ENCODE results near the gene ADGRE3.

Gene ADGRE3

GRCh38 chr19:14655726-14656125 lies 18.9 kb downstream of the ADGRE3 start:
- DNase-seq (ENCODE audit: extremely low spot score): no peak
- TF ChIP-seq CTCF (IDR thresholded peaks at IDR 0.05; ENCODE audit: control extremely low read depth, extremely low read depth, low read depth, missing control alignments): no peak
- ChIA-PET CTCF (interaction anchor here (1.1 kb wide), 1 partner anchor 30 kb away, joined by 3 read pairs; no protein-coding TSS in a partner anchor), POLR2A (no interaction called here)

DNA sequence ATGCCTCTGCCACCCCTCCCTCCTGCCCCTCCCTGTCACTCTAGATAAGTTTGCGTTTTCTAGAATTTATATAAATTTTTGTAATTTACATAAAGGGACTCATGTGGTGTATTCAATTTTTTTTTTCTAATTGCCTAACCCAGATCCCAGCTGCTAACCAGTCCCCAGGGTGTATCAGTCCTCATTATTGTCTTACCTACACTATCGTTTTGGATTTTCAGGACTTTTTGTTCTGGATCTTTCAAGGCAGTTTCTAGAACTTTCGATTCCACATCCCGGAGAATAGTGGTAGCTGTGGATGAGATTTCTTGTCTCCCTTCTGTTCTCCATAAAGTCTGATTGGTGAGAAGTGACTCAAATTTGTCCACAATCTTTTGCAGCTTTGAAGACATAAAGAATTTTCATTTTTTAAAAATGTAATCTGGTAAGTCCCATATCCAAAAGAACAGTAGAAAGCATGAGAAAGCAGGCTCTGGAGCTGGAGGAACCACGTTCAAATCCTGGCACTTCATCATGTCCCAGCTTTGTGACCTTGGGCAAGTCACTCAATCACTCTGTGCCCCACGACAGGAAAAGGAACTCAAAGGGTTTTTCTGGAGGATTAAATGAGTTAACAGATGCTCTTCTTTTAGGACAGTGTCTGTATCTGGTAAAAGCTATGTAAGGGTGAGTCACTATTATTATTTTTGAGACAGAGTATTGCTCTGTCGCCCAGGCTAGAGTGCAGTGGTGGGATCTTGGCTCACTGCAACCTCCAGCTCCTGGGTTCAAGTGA lies 19.7 kb downstream of the ADGRE3 start:
- ChIA-PET CTCF (interaction anchor here (1.1 kb wide), 1 partner anchor 30 kb away, joined by 3 read pairs; no protein-coding TSS in a partner anchor), POLR2A (no interaction called here)
- no peak for TF ChIP-seq CTCF (IDR thresholded peaks at IDR 0.05; ENCODE audit: control extremely low read depth, extremely low read depth, low read depth, missing control alignments)
- no peak for DNase-seq (ENCODE audit: extremely low spot score)

DNA sequence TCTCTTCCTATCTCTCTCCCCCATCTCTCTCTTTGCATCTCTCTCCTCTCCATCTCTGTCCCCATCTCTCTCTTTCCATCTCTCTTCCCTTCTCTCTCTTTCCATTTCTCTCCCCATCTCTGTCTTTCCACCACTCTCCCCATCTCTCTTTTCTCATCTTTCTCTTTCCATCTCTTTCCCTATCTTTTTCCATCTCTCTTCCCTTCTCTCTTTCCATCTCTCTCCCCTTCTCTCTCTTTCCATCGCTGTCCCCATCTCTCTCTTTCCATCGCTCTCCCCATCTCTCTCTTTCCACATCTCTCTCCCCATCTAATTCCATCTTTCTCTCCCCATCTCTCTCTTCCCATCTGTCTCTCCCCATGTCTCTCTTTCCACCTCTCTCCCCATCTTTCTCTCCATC lies 24.5 kb downstream of the ADGRE3 start:
- POLR2A ChIA-PET: no interaction called here
- no peak for TF ChIP-seq CTCF (IDR thresholded peaks at IDR 0.05; ENCODE audit: control extremely low read depth, extremely low read depth, low read depth, missing control alignments)
- CTCF ChIA-PET: no interaction called here

GRCh38 chr19:14649020-14649419 lies 25.6 kb downstream of the ADGRE3 start:
- CTCF ChIA-PET: no interaction called here
- POLR2A ChIA-PET: no interaction called here
- DNase-seq (ENCODE audit: extremely low spot score): no peak
- no peak for TF ChIP-seq CTCF (IDR thresholded peaks at IDR 0.05; ENCODE audit: control extremely low read depth, extremely low read depth, low read depth, missing control alignments)

More for the DNA sequence above, 24.5 kb downstream of the ADGRE3 start:
- no peak for DNase-seq (ENCODE audit: extremely low spot score)

DNA sequence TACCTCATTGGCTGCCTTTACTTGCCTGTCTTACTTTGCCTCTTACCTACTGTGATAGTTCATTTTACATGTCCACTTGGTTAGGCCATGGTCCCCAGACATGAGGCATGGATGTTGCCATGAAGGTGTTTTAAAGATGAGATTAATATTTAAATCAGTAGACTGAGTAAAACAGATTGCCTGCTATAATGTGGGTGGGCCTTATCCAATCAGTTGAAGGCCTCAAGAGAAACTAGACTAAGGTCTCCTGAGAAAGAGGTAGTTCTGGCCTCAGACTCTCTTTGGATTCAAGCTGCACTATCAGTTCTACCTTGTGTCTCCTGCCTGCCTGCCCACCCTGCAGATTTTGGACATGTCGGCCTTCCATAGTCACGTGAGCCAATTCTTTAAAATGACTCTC lies 26.1 kb downstream of the ADGRE3 start:
- DNase-seq (ENCODE audit: extremely low spot score): no peak
- ChIA-PET POLR2A (no interaction called here), CTCF (no interaction called here)
- no peak for TF ChIP-seq CTCF (IDR thresholded peaks at IDR 0.05; ENCODE audit: control extremely low read depth, extremely low read depth, low read depth, missing control alignments)

GRCh38 chr19:14639536-14640277 lies 34.9 kb downstream of the ADGRE3 start:
- ChIA-PET POLR2A (no interaction called here), CTCF (interaction anchor here (1.2 kb wide), 1 partner anchor 46 kb away, joined by 5 read pairs; no protein-coding TSS in a partner anchor)
- no peak for TF ChIP-seq CTCF (IDR thresholded peaks at IDR 0.05; ENCODE audit: control extremely low read depth, extremely low read depth, low read depth, missing control alignments)
- no peak for DNase-seq (ENCODE audit: extremely low spot score)

Measured in GM10248 (cell line).